ENCODE data around the gene CLEC1B.

GRCh38 chr12:9944391-9944790 lies 54.5 kb downstream of the CLEC1B start:
- TF ChIP-seq CTCF (IDR thresholded peaks at IDR 0.05) (no peak), POLR2A (IDR thresholded peaks at IDR 0.05) (no peak)

Measured in breast epithelium (tissue), 3 donors.